Measurements from ENCODE around the gene IQSEC3.

DNA sequence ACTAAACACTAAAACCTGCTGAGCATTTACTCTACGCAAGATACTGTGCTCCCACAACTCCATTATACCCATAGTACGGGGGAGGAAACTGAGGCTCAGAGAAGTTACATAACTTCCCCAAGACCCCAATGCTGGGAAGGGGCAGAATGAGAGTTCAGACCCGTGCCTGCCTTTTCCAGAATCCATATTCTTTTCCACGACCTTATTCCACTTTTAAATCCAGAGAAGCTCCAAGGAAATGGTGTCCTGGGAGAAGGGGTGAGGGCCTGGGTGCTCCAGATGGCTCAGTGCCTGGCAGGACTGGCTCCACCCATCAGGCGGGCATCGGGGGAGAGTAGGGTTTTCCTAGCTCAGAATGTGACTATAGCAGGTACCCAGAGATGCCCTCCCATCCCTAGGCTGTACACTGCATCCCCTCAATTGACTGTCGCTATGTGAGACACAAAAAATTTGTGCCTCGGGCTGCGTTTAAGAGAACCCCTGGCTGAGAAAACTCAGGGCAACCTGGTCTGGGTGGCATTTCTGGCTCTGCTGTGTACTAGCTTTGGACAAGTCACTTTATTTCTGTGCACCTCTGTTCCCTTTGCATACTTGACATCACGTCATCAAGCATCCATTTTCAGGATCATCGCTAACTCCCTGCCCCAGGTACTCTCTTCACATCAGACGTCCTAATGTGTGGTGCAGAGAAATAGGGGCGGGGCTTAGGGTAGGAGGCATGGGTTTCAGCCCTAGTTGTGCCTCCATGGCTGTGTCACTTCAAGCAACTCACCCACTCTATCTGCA, 11.6 kb upstream of the IQSEC3 start:
- TF ChIP-seq, protein P1, sequence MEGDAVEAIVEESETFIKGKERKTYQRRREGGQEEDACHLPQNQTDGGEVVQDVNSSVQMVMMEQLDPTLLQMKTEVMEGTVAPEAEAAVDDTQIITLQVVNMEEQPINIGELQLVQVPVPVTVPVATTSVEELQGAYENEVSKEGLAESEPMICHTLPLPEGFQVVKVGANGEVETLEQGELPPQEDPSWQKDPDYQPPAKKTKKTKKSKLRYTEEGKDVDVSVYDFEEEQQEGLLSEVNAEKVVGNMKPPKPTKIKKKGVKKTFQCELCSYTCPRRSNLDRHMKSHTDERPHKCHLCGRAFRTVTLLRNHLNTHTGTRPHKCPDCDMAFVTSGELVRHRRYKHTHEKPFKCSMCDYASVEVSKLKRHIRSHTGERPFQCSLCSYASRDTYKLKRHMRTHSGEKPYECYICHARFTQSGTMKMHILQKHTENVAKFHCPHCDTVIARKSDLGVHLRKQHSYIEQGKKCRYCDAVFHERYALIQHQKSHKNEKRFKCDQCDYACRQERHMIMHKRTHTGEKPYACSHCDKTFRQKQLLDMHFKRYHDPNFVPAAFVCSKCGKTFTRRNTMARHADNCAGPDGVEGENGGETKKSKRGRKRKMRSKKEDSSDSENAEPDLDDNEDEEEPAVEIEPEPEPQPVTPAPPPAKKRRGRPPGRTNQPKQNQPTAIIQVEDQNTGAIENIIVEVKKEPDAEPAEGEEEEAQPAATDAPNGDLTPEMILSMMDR (IDR thresholded peaks at IDR 0.05; ENCODE audit: low read depth, low read length) = no peak
- TF ChIP-seq EZH2phosphoT487 (IDR thresholded peaks at IDR 0.05; ENCODE audit: low read depth) = no peak

Data from OCI-LY3 (cell line).